ENCODE results near the gene XCL1.

XCL1 gene

GRCh38 chr1:168561989-168562388 is 14.4 kb upstream of the XCL1 start:
- TF ChIP-seq CTCF (IDR thresholded peaks at IDR 0.05; ENCODE audit: insufficient read depth, low read length) (no peak), POLR2AphosphoS5 (IDR thresholded peaks at IDR 0.05; ENCODE audit: low read depth) (no peak), SPI1 (IDR thresholded peaks at IDR 0.05; ENCODE audit: borderline replicate concordance, low read depth) (no peak)
- H3K4me3 ChIP-seq (replicated peaks; ENCODE audit: insufficient read depth, low read length), result no peak overlapping the region
- DNase-seq (ENCODE audit: low read depth in 1 of 2, low spot score in 1 of 2), result no peak
- no peak overlapping the region for H3K27ac ChIP-seq (replicated peaks)
- H3K27me3 ChIP-seq (ENCODE audit: insufficient read depth, poor library complexity, severe bottlenecking), result no peaks in the 10 kb centered on the region

- DNase-seq (ENCODE audit: low read depth in 1 of 2, low spot score in 1 of 2), result no peak
- no peak overlapping the region for H3K27ac ChIP-seq (replicated peaks)
- no peaks in the 10 kb centered on the region for H3K27me3 ChIP-seq (ENCODE audit: insufficient read depth, poor library complexity, severe bottlenecking)
- TF ChIP-seq REST (IDR thresholded peaks at IDR 0.05; ENCODE audit: insufficient replicate concordance, low read depth), result no peak
- TF ChIP-seq GABPA (IDR thresholded peaks at IDR 0.05; ENCODE audit: low read depth), result no peak
- TF ChIP-seq SPI1 (IDR thresholded peaks at IDR 0.05; ENCODE audit: borderline replicate concordance, low read depth), result no peak
- no peak for TF ChIP-seq CTCF (IDR thresholded peaks at IDR 0.05; ENCODE audit: insufficient read depth, low read length)
- no peak for TF ChIP-seq POLR2AphosphoS5 (IDR thresholded peaks at IDR 0.05; ENCODE audit: low read depth)
- H3K4me3 ChIP-seq (replicated peaks; ENCODE audit: insufficient read depth, low read length), result no peak overlapping the region
Measured at GRCh38 chr1:168565825-168566224, 10.6 kb upstream of the XCL1 start.

- H3K27me3 ChIP-seq (ENCODE audit: insufficient read depth, poor library complexity, severe bottlenecking), result no peaks in the 10 kb centered on the region
- H3K4me3 ChIP-seq (replicated peaks; ENCODE audit: insufficient read depth, low read length), result no peak overlapping the region
- H3K27ac ChIP-seq (replicated peaks), result no peak overlapping the region
- TF ChIP-seq GABPA (IDR thresholded peaks at IDR 0.05; ENCODE audit: low read depth), result no peak
- no peak for DNase-seq (ENCODE audit: low read depth in 1 of 2, low spot score in 1 of 2)
Measured at GRCh38 chr1:168567007-168567406, 9.4 kb upstream of the XCL1 start.

GRCh38 chr1:168567568-168567967 is 8.8 kb upstream of the XCL1 start:
- TF ChIP-seq SPI1 (IDR thresholded peaks at IDR 0.05; ENCODE audit: borderline replicate concordance, low read depth), result no peak
- TF ChIP-seq REST (IDR thresholded peaks at IDR 0.05; ENCODE audit: insufficient replicate concordance, low read depth), result no peak
- TF ChIP-seq POLR2AphosphoS5 (IDR thresholded peaks at IDR 0.05; ENCODE audit: low read depth), result no peak
- TF ChIP-seq GABPA (IDR thresholded peaks at IDR 0.05; ENCODE audit: low read depth), result no peak
- no peak for TF ChIP-seq CTCF (IDR thresholded peaks at IDR 0.05; ENCODE audit: insufficient read depth, low read length)
- no peak overlapping the region for H3K27ac ChIP-seq (replicated peaks)
- no peak overlapping the region for H3K4me3 ChIP-seq (replicated peaks; ENCODE audit: insufficient read depth, low read length)
- no peak for DNase-seq (ENCODE audit: low read depth in 1 of 2, low spot score in 1 of 2)
- H3K27me3 ChIP-seq (ENCODE audit: insufficient read depth, poor library complexity, severe bottlenecking), result no peaks in the 10 kb centered on the region

Measured in HL-60 (cell line).